ENCODE data around the gene NDUFB7. TPM values are rescaled to one million over a fixed set of nuclear protein-coding genes. Genes with fewer than 3 reads are reported as not detected.
"Not testable (repeated sequence)": the region's sequence is repeated elsewhere in the genome, so short reads cannot be mapped to it uniquely, and the experiment has no call there.

The NDUFB7 gene
- total RNA-seq, 1 experiment from 2014 or later: 180 TPM

DNA sequence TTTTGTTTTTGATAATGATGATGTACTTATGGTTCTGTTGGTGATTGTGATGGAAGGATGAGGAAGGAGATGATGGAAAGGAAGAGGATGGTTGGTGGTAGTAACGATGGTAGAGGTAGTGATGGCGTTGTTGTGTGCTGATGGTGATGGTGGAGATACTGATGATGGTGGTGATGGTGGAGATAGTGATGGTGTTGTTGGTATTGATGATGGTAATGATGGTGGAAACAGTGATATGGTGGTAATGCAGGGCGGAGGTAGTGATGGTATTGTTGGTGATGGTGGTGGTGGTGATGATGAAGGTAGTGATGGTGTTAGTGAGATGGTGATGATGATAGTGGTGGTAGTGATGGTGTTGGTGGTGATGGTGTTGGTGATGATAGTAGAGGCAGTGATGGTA lies 23.7 kb upstream of the NDUFB7 start:
- Histone ChIP-seq H3K36me3 (ENCODE audit: control insufficient read depth, insufficient read depth, low read length) (no peaks in the 10 kb centered on the region), H3K27ac (ENCODE audit: low read length) (no peak overlapping the region), H3K27me3 (ENCODE audit: control insufficient read depth, insufficient read depth, low read length) (no peaks in the 10 kb centered on the region), H3K4me3 (ENCODE audit: low read depth in 2 of 2, low read length in 2 of 2) (no peak overlapping the region), H3K9me3 (ENCODE audit: control insufficient read depth, insufficient read depth, low read depth, low read length) (no peaks in the 10 kb centered on the region), H3K4me1 (ENCODE audit: control insufficient read depth, insufficient read depth, low read length) (no peaks in the 10 kb centered on the region)
- in situ Hi-C loops (cut with HindIII; ENCODE audit: low pct_unique_long_range_greater_than_20kb, low sequenced_read_pairs): no loop called here
- TF ChIP-seq, protein P1, sequence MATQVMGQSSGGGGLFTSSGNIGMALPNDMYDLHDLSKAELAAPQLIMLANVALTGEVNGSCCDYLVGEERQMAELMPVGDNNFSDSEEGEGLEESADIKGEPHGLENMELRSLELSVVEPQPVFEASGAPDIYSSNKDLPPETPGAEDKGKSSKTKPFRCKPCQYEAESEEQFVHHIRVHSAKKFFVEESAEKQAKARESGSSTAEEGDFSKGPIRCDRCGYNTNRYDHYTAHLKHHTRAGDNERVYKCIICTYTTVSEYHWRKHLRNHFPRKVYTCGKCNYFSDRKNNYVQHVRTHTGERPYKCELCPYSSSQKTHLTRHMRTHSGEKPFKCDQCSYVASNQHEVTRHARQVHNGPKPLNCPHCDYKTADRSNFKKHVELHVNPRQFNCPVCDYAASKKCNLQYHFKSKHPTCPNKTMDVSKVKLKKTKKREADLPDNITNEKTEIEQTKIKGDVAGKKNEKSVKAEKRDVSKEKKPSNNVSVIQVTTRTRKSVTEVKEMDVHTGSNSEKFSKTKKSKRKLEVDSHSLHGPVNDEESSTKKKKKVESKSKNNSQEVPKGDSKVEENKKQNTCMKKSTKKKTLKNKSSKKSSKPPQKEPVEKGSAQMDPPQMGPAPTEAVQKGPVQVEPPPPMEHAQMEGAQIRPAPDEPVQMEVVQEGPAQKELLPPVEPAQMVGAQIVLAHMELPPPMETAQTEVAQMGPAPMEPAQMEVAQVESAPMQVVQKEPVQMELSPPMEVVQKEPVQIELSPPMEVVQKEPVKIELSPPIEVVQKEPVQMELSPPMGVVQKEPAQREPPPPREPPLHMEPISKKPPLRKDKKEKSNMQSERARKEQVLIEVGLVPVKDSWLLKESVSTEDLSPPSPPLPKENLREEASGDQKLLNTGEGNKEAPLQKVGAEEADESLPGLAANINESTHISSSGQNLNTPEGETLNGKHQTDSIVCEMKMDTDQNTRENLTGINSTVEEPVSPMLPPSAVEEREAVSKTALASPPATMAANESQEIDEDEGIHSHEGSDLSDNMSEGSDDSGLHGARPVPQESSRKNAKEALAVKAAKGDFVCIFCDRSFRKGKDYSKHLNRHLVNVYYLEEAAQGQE (IDR thresholded peaks at IDR 0.05; ENCODE audit: insufficient read depth in 1 of 2, low read depth in 2 of 2, low read length in 1 of 2): no peak
- TF ChIP-seq, protein P2, sequence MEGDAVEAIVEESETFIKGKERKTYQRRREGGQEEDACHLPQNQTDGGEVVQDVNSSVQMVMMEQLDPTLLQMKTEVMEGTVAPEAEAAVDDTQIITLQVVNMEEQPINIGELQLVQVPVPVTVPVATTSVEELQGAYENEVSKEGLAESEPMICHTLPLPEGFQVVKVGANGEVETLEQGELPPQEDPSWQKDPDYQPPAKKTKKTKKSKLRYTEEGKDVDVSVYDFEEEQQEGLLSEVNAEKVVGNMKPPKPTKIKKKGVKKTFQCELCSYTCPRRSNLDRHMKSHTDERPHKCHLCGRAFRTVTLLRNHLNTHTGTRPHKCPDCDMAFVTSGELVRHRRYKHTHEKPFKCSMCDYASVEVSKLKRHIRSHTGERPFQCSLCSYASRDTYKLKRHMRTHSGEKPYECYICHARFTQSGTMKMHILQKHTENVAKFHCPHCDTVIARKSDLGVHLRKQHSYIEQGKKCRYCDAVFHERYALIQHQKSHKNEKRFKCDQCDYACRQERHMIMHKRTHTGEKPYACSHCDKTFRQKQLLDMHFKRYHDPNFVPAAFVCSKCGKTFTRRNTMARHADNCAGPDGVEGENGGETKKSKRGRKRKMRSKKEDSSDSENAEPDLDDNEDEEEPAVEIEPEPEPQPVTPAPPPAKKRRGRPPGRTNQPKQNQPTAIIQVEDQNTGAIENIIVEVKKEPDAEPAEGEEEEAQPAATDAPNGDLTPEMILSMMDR (IDR thresholded peaks at IDR 0.05): no peak
- TF ChIP-seq POLR2AphosphoS5 (IDR thresholded peaks at IDR 0.05; ENCODE audit: low read depth, low read length) (no peak), TCF7L2 (IDR thresholded peaks at IDR 0.05; ENCODE audit: low read depth, low read length) (no peak), SIN3A (IDR thresholded peaks at IDR 0.05; ENCODE audit: borderline replicate concordance, insufficient read depth, low read depth, low read length) (no peak)
- CTCF ChIA-PET: no interaction called here
- POLR2A ChIA-PET: no interaction called here
- DNase-seq (ENCODE audit: low read depth, low spot score) (no peak), ATAC-seq (no peak)
- BruUV-seq (replicated peaks): no TSS peak
- intact Hi-C loops (cut with micrococcal nuclease; ENCODE audit: unreplicated experiment): no loop called here

DNA sequence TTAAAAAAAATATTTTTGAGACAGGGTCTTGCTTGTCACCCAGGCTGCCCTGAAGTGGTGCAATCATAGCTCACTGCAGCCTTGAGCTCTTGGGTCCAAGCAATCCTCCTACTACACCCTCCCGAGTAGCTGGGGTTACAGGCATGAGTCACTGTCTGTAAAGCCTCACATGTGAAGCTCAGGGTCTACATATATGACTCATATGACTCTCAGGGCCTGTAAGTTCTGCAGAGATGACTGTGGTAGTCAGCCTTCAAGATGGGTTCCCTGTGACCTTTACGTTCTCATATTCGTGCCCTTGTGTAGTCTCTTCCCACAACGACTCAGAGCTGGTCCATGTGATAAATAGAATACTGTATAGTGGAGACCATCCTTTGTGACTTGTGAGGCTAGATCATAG lies 17.6 kb upstream of the NDUFB7 start:
- CTCF ChIA-PET; H3K4me1 ChIP-seq (ENCODE audit: control insufficient read depth, insufficient read depth, low read length); BruUV-seq (replicated peaks); H3K27me3 ChIP-seq (ENCODE audit: control insufficient read depth, insufficient read depth, low read length); intact Hi-C loops (cut with micrococcal nuclease; ENCODE audit: unreplicated experiment); in situ Hi-C loops (cut with HindIII; ENCODE audit: low pct_unique_long_range_greater_than_20kb, low sequenced_read_pairs); ATAC-seq; H3K4me3 ChIP-seq (ENCODE audit: low read depth in 2 of 2, low read length in 2 of 2); DNase-seq (ENCODE audit: low read depth, low spot score); H3K27ac ChIP-seq (ENCODE audit: low read length); H3K9me3 ChIP-seq (ENCODE audit: control insufficient read depth, insufficient read depth, low read depth, low read length); POLR2A ChIA-PET; H3K36me3 ChIP-seq (ENCODE audit: control insufficient read depth, insufficient read depth, low read length): not testable (repeated sequence)

DNA sequence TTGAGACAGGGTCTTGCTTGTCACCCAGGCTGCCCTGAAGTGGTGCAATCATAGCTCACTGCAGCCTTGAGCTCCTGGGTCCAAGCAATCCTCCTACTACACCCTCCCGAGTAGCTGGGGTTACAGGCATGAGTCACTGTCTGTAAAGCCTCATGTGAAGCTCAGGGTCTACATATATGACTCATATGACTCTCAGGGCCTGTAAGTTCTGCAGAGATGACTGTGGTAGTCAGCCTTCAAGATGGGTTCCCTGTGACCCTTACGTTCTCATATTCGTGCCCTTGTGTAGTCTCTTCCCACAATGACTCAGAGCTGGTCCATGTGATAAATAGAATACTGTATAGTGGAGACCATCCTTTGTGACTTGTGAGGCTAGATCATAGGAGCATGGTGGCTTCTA lies 13.3 kb upstream of the NDUFB7 start:
- DNase-seq (ENCODE audit: low read depth, low spot score); intact Hi-C loops (cut with micrococcal nuclease; ENCODE audit: unreplicated experiment); H3K27me3 ChIP-seq (ENCODE audit: control insufficient read depth, insufficient read depth, low read length); POLR2A ChIA-PET; H3K36me3 ChIP-seq (ENCODE audit: control insufficient read depth, insufficient read depth, low read length); H3K4me3 ChIP-seq (ENCODE audit: low read depth in 2 of 2, low read length in 2 of 2); CTCF ChIA-PET; ATAC-seq; BruUV-seq (replicated peaks); H3K4me1 ChIP-seq (ENCODE audit: control insufficient read depth, insufficient read depth, low read length); H3K27ac ChIP-seq (ENCODE audit: low read length); H3K9me3 ChIP-seq (ENCODE audit: control insufficient read depth, insufficient read depth, low read depth, low read length); in situ Hi-C loops (cut with HindIII; ENCODE audit: low pct_unique_long_range_greater_than_20kb, low sequenced_read_pairs): not testable (repeated sequence)

DNA sequence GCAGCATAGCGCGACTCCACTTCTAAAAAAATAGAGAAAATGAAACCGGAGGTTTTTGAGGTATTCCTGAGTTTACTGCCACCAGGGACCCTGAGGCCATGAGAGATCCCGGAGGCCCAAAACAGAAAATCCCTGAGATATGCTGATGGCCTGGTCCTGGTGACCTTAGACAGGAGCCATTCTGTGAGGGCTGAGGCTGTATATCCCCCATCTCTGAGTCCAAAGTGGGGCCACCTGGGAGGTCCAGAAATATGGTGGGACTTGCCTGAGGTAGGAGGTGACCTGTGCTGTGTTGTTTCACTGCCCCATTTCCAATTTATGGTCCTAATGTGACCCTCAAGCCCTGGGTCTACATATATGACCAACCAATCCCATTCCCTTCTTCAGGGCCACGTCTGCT lies 12.5 kb upstream of the NDUFB7 start:
- ATAC-seq; BruUV-seq (replicated peaks); H3K9me3 ChIP-seq (ENCODE audit: control insufficient read depth, insufficient read depth, low read depth, low read length); H3K36me3 ChIP-seq (ENCODE audit: control insufficient read depth, insufficient read depth, low read length); intact Hi-C loops (cut with micrococcal nuclease; ENCODE audit: unreplicated experiment); H3K4me3 ChIP-seq (ENCODE audit: low read depth in 2 of 2, low read length in 2 of 2); in situ Hi-C loops (cut with HindIII; ENCODE audit: low pct_unique_long_range_greater_than_20kb, low sequenced_read_pairs); H3K27me3 ChIP-seq (ENCODE audit: control insufficient read depth, insufficient read depth, low read length); DNase-seq (ENCODE audit: low read depth, low spot score); H3K27ac ChIP-seq (ENCODE audit: low read length); H3K4me1 ChIP-seq (ENCODE audit: control insufficient read depth, insufficient read depth, low read length); POLR2A ChIA-PET: not testable (repeated sequence)
- CTCF ChIA-PET: interaction anchor here (0.6 kb wide), 1 partner anchor 48 kb away, joined by 4 read pairs; no protein-coding TSS in a partner anchor
